ENCODE data around the gene SPEF1. TPM values are rescaled to one million over a fixed set of nuclear protein-coding genes. Genes with fewer than 3 reads are reported as not detected.

The SPEF1 gene
- total and polyA plus RNA-seq, 2 of the 13 experiments (the other 11 are each of a cell fraction or from before 2014, with no cell fraction given), result 0.11 to 0.27 TPM

GRCh38 chr20:3818155-3819151 lies 37.2 kb upstream of the SPEF1 start (continued):
- TF ChIP-seq, protein P1, sequence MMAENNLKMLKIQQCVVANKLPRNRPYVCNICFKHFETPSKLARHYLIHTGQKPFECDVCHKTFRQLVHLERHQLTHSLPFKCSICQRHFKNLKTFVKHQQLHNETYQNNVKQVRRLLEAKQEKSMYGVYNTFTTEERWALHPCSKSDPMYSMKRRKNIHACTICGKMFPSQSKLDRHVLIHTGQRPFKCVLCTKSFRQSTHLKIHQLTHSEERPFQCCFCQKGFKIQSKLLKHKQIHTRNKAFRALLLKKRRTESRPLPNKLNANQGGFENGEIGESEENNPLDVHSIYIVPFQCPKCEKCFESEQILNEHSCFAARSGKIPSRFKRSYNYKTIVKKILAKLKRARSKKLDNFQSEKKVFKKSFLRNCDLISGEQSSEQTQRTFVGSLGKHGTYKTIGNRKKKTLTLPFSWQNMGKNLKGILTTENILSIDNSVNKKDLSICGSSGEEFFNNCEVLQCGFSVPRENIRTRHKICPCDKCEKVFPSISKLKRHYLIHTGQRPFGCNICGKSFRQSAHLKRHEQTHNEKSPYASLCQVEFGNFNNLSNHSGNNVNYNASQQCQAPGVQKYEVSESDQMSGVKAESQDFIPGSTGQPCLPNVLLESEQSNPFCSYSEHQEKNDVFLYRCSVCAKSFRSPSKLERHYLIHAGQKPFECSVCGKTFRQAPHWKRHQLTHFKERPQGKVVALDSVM (CRISPR knock-in tag; IDR thresholded peaks at IDR 0.05), result peak; percentile 95
- TF ChIP-seq JUNB (CRISPR knock-in tag; IDR thresholded peaks at IDR 0.05; ENCODE audit: borderline replicate concordance), result no peak
- TF ChIP-seq IRF2 (CRISPR knock-in tag; IDR thresholded peaks at IDR 0.05), result peak; percentile 94
- peak; percentile 27; the same call in 1 of the 2 replicates for TF ChIP-seq SUZ12 (IDR thresholded peaks at IDR 0.05; ENCODE audit: low read depth, low read length)
- TF ChIP-seq ZNF512B (CRISPR knock-in tag; IDR thresholded peaks at IDR 0.05; ENCODE audit: borderline replicate concordance), result peak; percentile 94
- peak; percentile 66; the same call in 1 of the 2 replicates for TF ChIP-seq MAZ (IDR thresholded peaks at IDR 0.05; ENCODE audit: borderline replicate concordance, low read depth, low read length)
- TF ChIP-seq MAZ (CRISPR knock-in tag; IDR thresholded peaks at IDR 0.05; ENCODE audit: low read depth), result peak; percentile 83
- TF ChIP-seq ZNF7 (CRISPR knock-in tag; IDR thresholded peaks at IDR 0.05), result no peak; the same call in 1 of the 2 replicates
- 0 out of 2 replicates have a peak, but pooled peaks have one; percentile 53 for TF ChIP-seq ZNF605 (CRISPR knock-in tag; IDR thresholded peaks at IDR 0.05)
- peak; percentile 58 for TF ChIP-seq MIXL1 (CRISPR knock-in tag; IDR thresholded peaks at IDR 0.05)
- TF ChIP-seq HNRNPL (IDR thresholded peaks at IDR 0.05; ENCODE audit: low read depth, low read length), result 0 out of 2 replicates have a peak, but pooled peaks have one; percentile 51
- peak; percentile 39 for TF ChIP-seq HCFC1 (IDR thresholded peaks at IDR 0.05; ENCODE audit: low read depth, low read length)
- TF ChIP-seq, protein P2, sequence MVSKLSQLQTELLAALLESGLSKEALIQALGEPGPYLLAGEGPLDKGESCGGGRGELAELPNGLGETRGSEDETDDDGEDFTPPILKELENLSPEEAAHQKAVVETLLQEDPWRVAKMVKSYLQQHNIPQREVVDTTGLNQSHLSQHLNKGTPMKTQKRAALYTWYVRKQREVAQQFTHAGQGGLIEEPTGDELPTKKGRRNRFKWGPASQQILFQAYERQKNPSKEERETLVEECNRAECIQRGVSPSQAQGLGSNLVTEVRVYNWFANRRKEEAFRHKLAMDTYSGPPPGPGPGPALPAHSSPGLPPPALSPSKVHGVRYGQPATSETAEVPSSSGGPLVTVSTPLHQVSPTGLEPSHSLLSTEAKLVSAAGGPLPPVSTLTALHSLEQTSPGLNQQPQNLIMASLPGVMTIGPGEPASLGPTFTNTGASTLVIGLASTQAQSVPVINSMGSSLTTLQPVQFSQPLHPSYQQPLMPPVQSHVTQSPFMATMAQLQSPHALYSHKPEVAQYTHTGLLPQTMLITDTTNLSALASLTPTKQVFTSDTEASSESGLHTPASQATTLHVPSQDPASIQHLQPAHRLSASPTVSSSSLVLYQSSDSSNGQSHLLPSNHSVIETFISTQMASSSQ (IDR thresholded peaks at IDR 0.05; ENCODE audit: low read depth), result no peak
- TF ChIP-seq, protein P2 (CRISPR knock-in tag; IDR thresholded peaks at IDR 0.05; ENCODE audit: borderline replicate concordance), result 0 out of 2 replicates have a peak, but pooled peaks have one; percentile 44
- TF ChIP-seq TBX3 (IDR thresholded peaks at IDR 0.05; ENCODE audit: borderline replicate concordance), result peak; percentile 27; the same call in 1 of the 2 replicates
- peak; percentile 97 for TF ChIP-seq ZNF691 (CRISPR knock-in tag; IDR thresholded peaks at IDR 0.05; ENCODE audit: borderline replicate concordance, low read depth)
- TF ChIP-seq SALL1 (CRISPR knock-in tag; IDR thresholded peaks at IDR 0.05), result peak; percentile 79; the same call in 1 of the 2 replicates
- peak; percentile 83 for TF ChIP-seq FOXO1 (CRISPR knock-in tag; IDR thresholded peaks at IDR 0.05)
- TF ChIP-seq MBNL3 (CRISPR knock-in tag; conservative IDR thresholded peaks at IDR 0.05), result no peak
